Middle frontal gyrus (tissue), 1 donor: ENCODE measurements around the gene PTPRG.
A peak's percentile ranks its signal among the peaks of the same experiment; 100 is the strongest.

Experiments
- DNase-seq: peaks from one replicate; pipeline ENCODE4 v3.0.0-alpha.2; 2015; ENCODE audit warnings: low spot score; ENCODE audit errors: extremely low spot score

Gene PTPRG

GRCh38 chr3:62172199-62172598, 610.8 kb downstream of the PTPRG start:
- DNase-seq = no peak

GRCh38 chr3:62173939-62174515, 612.7 kb downstream of the PTPRG start:
- no peak for DNase-seq

GRCh38 chr3:62175161-62175560, 613.8 kb downstream of the PTPRG start:
- DNase-seq = no peak

DNA sequence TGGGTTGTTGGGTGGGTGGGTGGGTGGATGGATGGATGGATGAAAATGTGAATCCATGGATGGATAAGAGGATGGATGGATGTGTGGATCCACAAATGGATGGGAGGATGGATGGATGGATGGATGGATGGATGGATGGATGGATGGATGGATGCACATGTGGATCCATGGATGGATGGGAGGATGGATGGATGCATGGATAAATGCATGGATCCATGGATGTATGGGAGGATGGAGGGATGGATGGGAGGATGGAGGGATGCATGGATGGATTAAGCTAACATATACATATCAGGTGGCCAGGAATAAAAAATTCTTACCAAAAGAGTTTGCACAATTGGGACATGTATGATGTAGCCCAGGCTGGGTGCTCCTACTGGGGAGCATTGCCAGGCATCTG, 616.7 kb downstream of the PTPRG start:
- DNase-seq = no peak

DNA sequence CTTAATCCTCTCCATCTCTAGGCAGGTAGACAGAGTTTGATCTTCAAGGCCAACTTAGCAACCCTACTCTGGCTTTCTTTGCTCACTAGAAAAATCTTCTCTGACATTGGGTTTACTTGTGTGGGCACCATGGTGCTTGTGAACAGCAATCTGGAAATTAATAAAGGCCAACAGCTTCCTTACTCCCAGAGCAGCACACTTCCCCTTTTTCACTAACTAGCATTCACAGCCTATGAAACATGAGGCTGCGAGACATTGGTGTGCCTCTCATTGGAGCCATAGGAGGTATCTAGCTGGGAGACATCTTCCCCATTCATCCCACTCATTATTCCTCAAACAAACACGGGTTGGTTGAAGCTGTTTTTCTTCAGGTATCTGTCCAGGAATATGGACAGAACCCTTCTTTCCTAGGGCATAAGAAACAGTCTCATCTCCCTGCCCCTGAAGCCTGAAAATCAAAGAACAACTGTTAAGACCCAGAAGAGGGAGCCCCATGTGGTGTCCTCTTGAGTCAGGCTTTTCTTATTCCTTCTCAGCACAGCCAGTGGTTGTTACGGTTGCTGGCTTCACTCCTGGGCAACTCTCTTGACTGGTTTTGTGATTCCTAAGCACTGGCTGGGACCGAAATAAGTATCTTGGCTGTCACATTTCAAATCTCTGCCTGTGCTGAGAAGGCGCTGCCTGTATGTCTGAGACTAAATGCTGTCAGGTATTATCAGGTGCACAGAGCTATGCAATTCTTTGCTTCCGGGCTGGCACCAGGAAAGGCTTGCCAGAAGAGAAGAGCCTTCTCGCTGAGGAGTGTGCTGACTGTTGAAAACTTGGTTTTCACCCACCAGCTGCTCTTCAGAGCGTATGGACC, 617.6 kb downstream of the PTPRG start:
- DNase-seq = no peak

DNA sequence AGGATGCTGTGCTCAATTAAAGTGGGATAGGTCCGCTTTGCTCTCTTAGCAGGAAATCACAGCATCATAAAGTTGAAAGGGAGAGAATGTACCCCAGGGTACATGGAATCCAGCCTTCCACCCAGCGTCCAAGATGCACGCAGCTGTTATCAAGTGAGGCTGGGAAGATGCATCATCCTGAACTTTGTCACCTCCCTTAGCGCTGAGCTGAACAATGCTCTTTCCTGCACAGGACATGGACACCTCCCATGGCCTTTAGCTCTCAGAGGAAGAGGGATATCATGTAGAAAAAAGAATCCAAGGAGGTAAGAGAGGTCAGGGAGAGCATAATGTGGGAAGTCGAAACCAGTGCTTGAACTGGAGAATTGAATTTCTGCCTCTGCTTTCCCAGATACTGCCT, 619.1 kb downstream of the PTPRG start:
- no peak for DNase-seq

- DNase-seq = no peak
These were observed 621.7 kb downstream of the PTPRG start for GRCh38 chr3:62183087-62183486.

GRCh38 chr3:62183969-62184368, 622.6 kb downstream of the PTPRG start:
- DNase-seq = no peak

DNA sequence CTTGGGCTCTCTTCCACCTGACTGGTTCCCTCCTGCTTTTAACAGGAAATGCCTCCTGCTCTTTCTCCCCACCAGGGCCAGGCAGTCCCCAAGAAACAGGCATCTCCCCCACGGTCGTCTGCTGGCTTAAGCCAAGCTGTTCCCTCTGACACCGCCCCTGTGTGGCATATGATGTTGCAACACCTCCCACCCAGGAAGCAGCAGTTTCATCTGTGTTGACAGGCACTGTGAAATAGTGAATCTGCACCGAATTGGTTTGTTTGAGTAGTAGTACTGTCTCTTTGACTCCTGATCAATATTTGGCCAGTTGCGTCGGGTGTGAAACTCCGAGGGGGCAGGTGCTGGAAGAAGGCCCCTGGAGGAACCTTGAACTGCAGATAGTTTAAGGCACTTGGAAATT, 623.2 kb downstream of the PTPRG start:
- DNase-seq = no peak

DNA sequence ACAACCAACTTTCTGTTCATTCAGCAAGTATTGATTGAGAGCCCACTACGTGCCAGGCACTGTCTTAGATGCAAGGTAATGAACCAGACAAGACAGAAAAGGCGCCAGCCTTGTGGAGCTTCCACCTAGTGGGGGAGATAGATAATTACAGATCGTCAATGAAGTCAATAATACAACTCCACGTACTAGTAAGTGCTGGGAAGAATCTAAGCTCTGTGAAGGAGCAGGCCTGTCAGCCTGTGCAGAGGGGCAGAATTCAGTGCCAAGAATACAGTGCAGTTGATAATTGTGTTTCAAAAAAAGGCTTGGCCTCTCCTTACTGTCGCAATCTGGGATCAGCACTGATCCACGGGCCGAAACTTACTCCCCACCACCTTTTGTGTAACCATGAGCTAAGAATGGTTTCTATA, 625.7 kb downstream of the PTPRG start:
- DNase-seq = no peak

- peak; percentile 66 for DNase-seq
These were observed 627.5 kb downstream of the PTPRG start for GRCh38 chr3:62188681-62189375.

DNA sequence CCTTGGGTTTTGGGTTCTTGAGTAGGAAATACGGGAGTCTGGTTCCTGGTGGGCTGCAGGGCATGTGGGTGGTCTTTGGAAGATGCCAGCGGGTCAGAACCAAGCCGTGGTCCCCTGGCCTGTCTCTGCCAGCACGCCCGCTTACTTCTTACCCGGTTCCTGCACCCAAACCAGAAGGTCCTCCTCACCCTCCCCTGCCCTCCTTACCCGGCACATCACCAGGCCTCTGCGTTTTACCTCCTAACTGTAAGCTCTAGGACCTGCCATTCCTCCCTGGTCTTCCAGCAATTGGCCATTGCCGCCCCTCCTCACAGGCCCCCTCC, 628.0 kb downstream of the PTPRG start:
- DNase-seq = no peak

GRCh38 chr3:62192891-62193290, 631.5 kb downstream of the PTPRG start:
- no peak for DNase-seq

DNA sequence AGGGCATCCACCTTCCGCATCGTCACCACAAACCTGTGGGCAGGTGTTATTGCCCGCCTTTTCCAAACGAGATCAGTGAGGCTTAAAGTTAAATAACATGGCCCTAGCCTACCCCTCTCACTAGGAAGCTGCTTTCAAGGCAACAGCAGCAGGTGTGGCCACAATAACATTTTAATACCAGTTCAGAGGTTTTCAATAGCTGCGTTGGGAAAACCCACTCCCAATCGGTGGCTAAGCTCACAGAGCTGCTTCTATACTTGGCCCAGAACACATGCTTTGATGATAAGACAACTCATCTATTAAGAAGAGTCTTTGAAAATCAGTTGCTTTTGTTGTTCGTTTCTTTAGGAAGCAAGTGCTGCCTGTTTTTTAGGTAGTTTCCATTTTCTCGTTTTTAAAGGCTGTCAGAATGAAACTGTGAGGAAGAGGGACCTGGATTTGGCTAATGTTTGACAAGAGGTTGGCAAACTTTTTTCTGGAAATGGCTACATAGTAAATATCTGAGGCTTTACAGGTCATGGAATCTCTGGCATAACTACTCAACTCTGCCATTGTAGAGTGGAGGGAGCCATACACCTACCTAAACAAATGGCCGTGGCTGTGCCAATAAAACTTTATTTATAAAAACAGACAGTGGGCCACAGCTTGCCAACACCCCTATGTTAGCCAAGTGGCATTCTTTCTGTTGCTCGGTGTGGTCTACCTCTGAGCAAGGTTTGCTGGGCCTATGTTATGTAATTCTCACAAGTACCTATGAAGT, 632.4 kb downstream of the PTPRG start:
- no peak for DNase-seq

DNA sequence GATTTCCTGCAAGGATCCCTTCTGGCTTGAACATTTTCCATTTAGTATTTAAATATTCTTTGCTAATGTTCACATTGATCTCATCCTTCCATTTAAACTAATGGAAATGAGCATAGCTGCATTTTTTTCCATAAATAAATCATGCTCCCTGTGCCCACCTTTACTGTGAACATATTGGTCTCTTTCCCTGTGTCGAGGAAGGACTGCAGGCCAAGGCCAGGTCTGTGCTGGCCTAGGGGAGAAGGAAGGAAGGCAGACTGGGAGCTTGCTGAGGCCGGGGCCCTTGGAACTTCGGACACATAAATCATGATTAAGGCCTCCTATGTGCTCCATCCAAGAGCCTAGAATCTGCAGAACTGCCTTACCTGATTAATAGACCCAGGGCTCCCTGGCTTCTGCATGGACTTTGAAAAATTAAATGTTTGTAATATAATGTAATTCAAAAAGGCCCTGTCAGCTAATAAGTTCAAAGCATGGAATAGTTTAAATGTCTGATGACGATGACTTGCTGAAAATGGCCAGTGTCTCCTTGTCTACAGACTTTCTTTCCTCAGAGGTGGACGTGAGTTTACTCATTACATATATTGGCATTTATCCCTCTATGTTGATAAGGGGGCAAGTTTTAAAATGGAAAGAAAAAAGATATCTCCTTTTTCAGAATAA, 636.1 kb downstream of the PTPRG start:
- DNase-seq = no peak

DNA sequence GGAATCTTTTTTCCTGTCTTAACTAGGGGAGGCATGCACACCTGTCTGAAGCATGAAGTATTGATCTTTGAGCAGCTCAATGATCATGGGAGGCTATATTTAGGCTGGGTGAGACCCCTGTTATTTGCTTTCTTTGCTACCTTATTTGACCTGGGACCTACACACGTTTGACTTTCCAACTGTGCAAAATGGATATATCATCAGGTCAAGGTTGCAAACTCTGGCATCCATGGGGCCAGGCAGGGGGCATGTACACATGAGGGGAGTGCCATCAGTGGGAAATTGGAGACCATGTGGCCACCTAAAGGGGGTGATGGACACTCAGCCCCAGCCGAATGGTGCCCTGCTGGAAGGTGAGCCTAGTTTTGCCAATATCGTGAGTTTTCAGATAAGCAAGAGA, 637.8 kb downstream of the PTPRG start:
- DNase-seq = no peak

DNA sequence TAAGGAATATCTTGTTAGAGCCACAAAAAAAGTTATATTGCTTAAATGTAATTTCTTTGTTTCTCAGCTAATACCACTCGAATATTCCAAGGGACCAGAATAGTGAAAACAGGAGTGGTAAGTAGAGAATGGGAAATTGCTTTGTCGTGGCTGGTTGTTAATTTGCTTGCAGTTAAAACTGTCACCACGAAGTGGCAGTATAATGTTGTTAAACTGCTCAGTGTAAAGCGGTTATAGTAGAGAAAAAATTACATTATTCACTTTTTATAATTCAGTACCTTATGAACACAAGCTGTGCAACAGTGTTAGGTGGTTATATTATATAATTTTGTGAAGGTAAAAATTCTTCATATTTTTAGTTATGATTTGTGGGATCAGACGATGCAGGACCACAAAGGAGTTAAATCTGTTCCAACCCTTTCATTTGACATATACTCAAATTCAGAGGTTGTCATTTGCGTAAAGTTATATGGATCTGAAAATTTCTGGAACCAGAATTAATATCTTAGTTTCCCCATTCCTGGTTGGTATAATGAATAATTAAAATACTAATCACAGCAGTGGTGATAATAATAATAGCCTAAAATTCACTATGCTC, 640.2 kb downstream of the PTPRG start:
- DNase-seq = no peak

DNA sequence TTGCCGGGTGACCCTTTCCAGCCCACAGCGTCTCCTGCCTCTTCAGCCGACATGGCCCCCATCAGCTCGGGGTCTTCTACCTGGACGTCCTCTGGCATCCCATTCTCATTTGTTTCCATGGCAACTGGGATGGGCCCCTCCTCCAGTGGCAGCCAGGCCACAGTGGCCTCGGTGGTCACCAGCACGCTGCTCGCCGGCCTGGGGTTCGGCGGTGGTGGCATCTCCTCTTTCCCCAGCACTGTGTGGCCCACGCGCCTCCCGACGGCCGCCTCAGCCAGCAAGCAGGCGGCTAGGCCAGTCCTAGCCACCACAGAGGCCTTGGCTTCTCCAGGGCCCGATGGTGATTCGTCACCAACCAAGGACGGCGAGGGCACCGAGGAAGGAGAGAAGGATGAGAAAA, 641.8 kb downstream of the PTPRG start:
- no peak for DNase-seq

DNA sequence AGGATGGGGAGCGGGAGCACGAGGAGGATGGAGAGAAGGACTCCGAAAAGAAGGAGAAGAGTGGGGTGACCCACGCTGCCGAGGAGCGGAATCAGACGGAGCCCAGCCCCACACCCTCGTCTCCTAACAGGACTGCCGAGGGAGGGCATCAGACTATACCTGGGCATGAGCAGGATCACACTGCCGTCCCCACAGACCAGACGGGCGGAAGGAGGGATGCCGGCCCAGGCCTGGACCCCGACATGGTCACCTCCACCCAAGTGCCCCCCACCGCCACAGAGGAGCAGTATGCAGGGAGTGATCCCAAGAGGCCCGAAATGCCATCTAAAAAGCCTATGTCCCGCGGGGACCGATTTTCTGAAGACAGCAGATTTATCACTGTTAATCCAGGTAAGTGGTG, 642.2 kb downstream of the PTPRG start:
- no peak for DNase-seq

DNA sequence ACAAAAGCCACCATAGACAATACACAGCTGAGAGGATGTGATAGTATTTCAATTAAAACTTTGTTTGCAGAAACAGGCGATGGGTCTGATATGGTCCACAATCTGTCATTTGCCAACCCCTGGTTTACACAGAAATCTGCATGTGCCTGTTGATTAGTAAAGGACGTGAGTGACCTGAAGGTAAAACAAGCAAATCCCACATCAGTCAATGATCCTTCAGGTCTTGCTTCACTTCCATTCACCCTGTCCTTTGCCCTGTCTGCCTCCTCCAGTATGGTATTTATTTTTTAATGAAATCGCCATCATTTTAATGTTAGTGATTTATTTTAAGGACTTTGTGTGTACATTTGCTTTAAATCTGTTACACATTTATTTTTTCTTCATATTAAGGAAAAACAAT, 645.8 kb downstream of the PTPRG start:
- DNase-seq = no peak

DNA sequence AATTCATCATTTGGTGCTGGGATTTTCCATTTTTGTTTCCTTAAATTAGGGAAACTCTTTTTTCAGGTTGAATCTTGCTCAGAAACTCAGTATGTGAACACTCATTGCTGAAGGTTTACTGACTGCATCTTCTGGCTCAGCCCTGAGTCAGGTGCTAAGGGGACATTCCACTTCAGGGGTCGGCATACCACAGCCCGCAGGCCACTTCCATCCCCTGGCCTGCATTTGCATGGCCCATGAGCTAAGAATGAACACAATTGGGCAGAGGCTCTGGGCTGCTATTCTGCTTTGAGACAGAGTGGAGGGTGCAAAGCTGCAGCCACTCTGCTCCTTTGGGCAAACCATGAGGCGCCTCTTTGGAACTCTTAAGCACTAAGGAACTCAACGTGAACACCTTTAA, 647.0 kb downstream of the PTPRG start:
- no peak for DNase-seq
